Upper lobe of left lung (tissue), 4 donors: Measurements from ENCODE around the gene RASA1.

Source experiments
- CTCF ChIP-seq, 6 experiments: fragments of 450-650 bp in 4 of 6; fragments of 200-600 bp in 2 of 6; sonication (generic) in 2 of 6; IDR thresholded peaks; one replicate each; pipeline ENCODE4 v1.5.1; 2016 to 2019; ENCODE audit warnings: antibody characterized with exemption in 6 of 6
- EP300 ChIP-seq, 4 donors: sonication (generic); formaldehyde crosslinking; IDR thresholded peaks; one replicate each; pipeline ENCODE4 v1.5.1; 2017; ENCODE audit warnings: antibody characterized with exemption in 4 of 4, control low read depth in 2 of 4
- POLR2A ChIP-seq, 4 donors: fragments of 450-650 bp; IDR thresholded peaks; one replicate each; pipeline ENCODE4 v1.5.1; 2016 to 2017; ENCODE audit warnings: antibody characterized with exemption in 4 of 4, mild to moderate bottlenecking in 2 of 4
- POLR2AphosphoS5 ChIP-seq, 2 donors: sonication (generic); formaldehyde crosslinking; IDR thresholded peaks; one replicate each; pipeline ENCODE4 v1.5.1; 2017; ENCODE audit warnings: antibody characterized with exemption in 2 of 2

DNA sequence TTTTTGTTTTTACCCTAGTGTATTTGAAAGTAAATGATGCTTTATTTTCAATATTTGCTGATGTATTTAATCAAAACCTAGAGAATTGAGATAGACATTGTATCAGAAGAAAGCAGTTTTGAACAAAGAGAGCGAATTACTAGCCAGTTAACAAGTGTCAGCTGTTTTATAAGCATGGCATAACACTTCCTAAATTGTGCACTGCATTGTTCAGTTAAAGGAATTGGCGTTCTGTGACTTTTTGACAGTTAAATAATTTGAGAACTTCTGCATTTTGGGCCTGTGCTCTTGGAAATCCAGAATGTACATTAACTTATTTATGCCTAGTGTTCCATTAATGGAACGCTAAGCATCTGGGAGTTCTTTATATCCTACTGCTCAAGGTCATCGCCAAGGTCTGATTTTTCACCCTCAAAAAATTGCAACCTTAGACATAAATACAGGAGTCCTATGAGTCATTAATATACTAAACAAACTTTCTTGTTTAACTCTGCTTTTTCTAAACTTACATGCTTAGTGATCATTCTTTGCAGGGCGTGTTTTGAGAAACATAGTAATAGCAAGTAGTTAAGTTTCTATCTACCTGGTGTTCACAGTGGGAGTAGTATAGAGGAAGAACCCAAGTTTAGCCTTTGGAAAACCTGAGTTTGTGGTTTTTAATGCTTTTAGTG is 31.1 kb downstream of the RASA1 start:
- TF ChIP-seq EP300 (IDR thresholded peaks at IDR 0.05) = no peak
- no peak for TF ChIP-seq POLR2A (IDR thresholded peaks at IDR 0.05)
- TF ChIP-seq CTCF (IDR thresholded peaks at IDR 0.05) = no peak
- TF ChIP-seq POLR2AphosphoS5 (IDR thresholded peaks at IDR 0.05) = no peak
